ENCODE measurements around the gene CDKAL1.
"Not testable (repeated sequence)": the region's sequence is repeated elsewhere in the genome, so short reads cannot be mapped to it uniquely, and the experiment has no call there.

Gene CDKAL1

DNA sequence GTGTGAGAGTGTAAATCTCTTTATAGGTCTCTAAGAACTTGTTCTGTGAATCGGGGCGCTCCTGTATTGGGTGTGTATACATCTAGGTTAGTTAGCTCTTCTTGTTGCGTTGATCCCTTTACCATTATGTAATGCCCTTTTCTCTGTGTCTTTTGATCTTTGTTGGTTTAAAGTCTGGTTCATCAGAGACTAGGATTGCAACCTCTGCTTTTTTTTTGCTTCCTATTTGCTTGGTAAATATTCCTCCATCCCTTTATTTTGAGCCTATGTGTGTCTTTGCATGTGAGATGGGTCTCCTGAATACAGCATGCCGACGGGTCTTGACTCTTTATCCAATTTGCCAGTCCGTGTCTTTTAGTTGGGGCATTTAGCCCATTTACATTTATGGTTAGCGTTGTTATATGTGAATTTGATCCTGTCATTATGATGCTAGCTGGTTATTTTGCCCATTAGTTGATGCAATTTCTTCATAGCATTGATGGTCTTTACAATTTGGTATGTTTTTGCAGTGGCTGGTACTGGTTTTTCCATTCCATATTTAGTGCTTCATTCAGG is 60.1 kb downstream of the CDKAL1 start:
- DNase-seq (ENCODE audit: low read depth in 2 of 2) = not testable (repeated sequence)

DNA sequence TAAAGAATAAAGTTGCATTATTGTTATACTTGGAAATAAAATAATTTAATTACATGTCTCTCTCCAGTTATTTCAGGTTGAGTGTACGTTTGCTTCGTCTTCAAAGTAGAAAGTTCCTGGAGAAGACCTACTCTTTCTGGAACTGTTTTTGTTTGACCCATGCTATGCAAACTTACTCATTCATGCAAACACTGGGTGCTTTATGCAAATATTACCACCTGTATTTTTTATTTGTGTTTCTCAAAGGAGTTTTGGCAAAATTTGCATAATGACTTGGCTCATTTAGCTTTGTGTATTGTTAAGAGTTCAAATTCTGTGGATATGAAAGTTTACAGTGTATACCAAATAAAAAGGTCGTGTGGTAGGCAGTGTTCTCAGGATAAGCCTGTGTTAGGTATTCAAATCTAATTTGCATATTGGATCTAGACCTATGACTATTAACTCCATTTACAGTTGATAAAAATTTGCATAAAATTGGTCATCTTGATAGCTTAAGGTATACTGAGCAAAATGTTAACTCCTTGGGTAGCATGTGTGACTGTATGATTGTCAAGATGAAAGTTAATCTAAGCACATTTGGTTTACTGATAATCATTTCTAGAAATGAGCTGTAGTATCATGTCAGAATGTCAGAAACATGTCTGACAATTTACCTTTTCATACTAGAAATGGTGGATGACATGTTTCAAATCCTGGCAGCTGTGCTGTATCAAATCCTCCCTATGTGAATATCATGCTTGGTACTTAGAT is 65.2 kb downstream of the CDKAL1 start:
- no peak for DNase-seq (ENCODE audit: low read depth in 2 of 2)

DNA sequence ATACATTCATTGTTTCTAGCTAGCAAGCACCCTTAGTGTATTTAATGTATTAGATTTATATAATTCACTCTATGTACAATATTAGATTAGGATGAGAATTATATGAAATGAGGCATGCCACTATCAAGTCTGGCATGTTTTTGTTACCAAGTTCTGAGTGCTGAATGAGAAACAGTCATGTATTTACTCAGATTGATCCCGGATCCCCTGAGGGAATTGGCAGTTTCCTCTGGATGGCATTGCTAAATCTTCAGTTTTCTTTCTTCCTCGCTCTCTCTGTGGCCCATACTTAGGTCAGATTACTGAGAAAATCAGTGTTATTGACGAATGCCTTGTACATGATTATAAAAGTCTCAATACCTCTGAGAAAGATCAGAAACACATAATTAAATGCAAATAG is 66.6 kb downstream of the CDKAL1 start:
- DNase-seq (ENCODE audit: low read depth in 2 of 2) = no peak

DNA sequence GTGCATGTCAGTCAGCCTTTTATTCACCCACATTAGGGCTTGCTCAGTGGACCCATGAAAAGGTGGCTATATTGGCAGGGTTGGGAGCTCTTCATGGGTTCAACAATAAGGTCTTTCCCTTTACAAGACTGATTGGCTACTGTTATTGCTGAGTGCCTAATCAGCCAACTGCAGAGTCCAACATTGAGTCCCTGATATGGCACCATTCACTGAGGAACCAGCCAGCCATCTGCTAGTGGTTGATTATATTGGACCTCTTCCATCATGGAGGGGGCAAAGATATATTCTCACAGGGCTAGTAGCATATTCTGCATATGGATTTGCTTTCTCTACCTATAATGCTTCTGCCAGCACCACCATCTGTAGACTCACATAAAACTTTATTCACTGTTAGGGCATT is 69.9 kb downstream of the CDKAL1 start:
- no peak for DNase-seq (ENCODE audit: low read depth in 2 of 2)

DNA sequence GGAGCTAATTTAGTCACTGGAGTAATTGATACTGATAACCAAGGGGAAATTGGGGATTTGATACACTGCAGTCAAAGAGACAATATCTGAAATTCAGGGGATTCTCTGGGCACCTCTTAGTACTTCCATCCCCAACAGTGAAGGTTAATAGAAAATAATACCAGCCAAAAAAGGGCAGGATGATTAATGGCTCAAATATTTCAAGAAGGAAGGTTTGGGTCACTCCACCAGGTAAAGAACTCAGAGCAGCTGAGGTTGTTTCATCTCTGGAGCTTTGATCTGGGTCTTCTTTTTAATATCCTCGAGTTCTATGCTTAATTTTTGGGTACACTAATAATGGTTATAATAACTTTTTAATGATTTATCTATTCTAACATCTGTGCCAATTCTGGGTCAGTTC is 70.8 kb downstream of the CDKAL1 start:
- DNase-seq (ENCODE audit: low read depth in 2 of 2) = no peak

DNA sequence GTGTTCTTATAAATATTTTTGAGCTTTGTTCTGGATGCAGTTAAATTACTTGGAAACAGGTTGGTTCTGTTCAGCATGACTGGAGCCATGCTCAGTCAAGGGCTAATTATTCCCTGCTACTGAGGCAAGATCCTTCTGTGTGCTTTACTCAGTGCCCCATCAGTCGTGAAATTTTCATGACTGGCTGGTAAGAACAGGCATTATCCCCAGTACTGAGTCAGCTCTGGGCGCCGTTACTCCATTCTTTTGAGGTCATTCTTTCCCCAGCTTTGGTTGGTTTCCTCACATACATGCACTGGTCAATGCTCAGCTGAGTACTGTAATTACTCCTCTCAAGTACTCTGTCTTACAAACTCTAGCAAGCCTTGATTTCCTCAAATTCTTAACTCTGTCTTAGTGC is 71.3 kb downstream of the CDKAL1 start:
- no peak for DNase-seq (ENCODE audit: low read depth in 2 of 2)

DNA sequence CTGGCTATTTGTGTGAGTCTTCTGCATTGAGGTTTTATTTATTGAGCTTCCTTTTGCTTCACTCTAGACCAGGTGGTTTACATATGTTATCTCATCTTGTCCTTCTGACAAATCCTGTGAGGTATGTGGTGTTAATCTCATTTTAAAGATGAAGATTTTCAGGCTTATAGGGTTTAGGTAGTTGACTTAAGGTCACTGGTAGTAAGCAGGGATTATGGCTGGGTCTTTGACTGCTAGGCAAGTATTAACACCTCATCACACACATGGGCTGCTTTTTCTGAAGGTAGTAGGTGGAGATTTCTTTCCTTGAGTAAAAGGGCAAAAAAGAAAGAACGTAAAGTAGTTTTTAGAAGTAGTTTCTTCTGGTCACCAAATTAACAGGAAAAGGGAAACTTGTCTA is 72.6 kb downstream of the CDKAL1 start:
- DNase-seq (ENCODE audit: low read depth in 2 of 2) = no peak

DNA sequence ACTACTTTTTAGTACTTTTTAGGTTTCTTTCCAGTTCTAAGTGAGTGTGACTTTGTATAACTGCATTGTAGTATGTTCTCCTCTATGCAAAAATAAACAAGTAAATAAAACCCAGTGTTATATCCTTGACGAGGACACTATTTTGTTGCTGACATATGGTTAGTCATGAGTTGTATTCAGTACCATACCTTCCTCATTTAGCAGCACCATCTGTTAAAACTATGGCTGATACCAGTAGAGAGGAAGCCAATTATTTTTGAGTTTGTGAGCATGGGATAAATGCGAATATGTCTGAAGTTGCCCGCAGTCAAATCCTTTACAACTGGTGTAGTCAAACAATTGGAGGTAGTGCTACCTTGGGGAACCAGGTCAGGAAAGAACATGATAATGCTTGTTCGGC is 74.1 kb downstream of the CDKAL1 start:
- no peak for DNase-seq (ENCODE audit: low read depth in 2 of 2)

DNA sequence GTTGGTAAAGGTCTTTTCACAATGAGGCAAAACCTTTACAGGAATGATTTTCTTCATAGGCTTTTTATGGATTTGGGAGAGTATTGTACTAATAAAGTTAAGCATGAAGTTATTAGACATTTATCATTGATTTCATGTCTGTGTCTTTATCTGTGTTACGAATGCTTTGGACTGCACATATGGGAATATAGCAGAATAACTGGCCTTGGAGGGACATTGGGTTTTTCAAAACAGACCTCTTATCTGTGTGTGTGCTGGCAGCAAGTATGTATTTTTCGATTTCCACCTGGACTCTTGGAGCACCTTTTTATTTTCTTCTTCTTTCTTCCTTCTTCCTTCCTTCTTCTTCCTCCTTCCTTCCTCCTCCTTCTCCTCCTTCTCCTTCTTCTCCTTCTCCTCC is 74.6 kb downstream of the CDKAL1 start:
- DNase-seq (ENCODE audit: low read depth in 2 of 2) = no peak

DNA sequence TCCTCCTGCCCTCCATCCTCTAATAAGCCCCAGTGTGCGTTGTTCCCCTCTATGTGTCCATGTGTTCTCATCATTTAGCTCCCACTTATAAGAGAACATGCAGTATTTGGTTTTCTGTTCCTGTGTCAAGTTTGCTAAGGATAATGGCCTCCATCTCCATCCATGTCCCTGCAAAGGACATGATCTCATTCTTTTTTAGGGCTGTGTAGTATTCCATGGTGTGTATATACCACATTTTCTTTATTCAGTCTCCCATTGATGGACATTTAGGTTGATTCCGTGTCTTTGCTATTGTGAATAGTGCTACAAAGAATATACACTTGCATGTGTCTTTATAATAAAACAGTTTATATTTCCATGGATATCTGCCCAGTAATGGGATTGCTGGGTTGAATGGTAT is 75.7 kb downstream of the CDKAL1 start:
- DNase-seq (ENCODE audit: low read depth in 2 of 2) = not testable (repeated sequence)

DNA sequence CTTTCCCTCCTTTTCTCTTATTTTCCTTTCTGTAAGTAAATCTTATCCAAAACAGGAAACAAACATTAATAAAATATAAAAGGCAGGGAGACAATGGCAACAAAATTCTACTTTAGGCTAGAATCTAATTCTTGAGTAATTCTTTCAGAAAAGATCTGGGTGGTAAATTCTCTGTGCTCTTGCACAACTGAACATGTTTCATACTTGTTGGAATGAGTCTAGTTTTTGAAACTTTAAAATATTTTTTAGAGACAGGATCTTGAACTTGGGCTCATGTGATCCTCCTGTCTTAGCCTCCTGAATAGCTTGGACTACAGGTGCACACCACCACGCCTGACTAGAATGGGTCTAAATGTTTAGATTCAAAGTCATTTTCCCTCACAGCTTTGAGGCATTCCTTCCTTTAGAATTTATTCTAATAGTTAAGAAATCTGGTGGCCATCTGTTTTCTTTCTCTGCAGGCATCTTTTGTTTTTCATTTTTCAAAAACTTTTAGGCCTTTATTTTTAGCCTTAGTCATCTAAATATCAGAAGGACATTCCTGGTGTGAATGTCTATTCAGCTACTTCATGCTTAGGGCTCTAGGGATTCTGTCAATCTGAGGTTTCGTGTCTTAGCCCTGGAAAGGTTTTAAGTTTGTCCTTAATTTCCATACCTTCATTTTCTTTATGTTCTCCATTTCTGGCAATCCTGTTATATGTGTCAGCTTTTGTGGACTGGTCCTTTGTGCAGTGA is 76.5 kb downstream of the CDKAL1 start:
- no peak for DNase-seq (ENCODE audit: low read depth in 2 of 2)

DNA sequence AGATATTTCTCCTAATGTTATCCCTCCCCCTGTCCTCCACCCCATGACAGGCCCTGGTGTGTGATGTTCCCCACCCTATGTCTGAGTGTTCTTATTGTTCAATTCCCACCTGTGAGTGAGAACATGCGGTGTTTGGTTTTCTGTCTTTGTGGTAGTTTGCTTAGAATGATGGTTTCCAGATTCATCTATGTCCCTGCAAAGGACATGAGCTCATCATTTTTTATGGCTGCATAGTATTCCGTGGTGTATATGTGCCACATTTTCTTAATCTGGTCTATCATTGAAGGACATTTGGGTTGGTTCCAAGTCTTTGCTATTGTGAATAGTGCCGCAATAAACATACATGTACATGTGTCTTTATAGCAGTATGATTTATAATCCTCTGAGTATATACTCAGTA is 83.3 kb downstream of the CDKAL1 start:
- not testable (repeated sequence) for DNase-seq (ENCODE audit: low read depth in 2 of 2)

DNA sequence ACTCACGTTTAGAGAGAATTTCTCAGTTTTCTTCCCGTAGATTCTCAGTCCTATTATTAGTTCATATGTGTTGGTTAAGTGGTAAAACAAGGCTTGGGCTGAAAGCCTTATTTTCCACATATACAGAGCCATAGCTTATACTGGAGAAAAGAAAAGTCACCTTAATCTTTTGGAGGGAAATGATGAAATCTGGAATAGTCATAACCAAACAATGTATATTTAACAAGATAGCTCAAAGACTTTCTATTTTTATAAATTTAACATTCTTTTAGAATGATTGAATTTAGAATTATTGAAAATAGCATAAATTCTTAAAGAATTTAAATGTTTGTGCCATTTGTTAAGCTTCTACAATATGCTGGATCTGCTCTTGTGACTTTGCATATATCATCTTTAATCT is 85.8 kb downstream of the CDKAL1 start:
- no peak for DNase-seq (ENCODE audit: low read depth in 2 of 2)

DNA sequence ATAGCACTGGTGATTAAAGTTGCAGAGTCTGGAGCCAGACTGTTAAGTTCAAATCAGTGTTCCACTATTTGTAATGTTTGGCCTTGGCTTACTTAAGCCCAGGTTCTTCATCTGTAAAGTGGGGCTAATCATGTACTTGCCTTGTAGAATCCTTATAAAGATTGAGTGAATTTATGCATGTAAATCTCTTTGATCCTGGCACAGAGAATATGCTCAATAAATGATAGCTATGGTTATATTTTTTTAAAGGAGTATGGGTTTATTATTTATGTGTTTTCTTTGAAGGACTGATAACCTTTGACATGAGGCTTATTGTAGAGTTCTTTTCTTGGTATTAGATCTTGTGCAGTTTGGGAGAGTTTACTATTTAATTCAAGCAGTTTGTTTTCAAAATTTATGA is 89.5 kb downstream of the CDKAL1 start:
- DNase-seq (ENCODE audit: low read depth in 2 of 2) = no peak

DNA sequence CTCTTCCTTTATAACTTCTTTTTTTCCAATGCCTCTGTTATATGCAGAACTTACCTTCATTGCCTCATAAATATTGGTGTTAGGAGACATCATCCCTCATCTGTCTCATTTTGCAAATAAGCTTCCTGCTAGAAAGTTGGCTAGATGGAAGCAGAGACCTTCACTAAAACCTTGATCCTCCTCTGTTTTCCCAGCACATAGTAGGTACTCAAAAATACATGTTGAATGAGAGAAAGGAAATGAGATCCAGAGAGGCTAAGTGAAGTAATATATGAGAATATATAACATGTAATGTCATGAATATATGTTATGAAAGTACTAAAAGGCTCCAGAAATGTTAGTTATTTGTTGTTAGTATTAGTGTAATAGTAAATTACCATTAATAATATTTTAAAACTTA is 91.9 kb downstream of the CDKAL1 start:
- no peak for DNase-seq (ENCODE audit: low read depth in 2 of 2)

DNA sequence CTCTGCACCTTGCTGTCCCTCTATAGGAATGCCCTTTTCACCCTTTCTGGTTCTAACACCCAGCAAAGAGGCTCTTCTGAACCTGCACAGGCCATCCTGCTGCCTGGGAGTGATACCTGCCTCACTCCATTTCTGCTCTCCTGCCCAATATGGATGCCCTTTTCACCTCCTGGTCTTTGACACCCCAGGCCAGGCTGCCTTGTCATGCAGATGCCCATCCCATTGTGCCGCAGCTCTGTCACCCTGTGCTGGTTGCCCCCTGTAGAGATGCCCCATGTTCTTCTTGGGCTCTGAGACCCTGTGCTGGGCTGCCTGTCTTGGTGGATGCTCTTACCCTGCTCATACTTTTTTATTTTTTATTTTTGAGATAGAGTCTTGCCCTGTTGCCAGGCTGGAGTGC is 95.3 kb downstream of the CDKAL1 start:
- no peak for DNase-seq (ENCODE audit: low read depth in 2 of 2)

DNA sequence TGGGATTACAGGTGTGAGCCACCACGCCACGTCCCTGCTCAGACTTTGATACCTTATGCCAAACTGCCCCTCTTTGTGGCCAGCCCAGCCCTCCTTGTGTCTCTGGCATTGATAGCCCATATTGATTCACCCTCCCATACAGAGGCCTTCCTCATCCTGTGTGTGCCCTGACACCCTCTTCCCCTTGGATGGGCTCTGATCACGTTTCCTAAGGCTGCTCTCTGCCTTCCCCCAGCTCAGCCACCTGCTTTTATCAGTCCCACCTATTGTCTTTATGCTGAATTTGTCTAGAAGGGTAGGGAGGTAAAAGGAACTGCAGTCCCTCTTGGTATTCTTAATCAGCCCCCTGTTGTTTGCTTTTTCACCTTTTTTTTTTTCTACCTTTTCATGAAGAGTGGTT is 95.9 kb downstream of the CDKAL1 start:
- DNase-seq (ENCODE audit: low read depth in 2 of 2) = no peak

DNA sequence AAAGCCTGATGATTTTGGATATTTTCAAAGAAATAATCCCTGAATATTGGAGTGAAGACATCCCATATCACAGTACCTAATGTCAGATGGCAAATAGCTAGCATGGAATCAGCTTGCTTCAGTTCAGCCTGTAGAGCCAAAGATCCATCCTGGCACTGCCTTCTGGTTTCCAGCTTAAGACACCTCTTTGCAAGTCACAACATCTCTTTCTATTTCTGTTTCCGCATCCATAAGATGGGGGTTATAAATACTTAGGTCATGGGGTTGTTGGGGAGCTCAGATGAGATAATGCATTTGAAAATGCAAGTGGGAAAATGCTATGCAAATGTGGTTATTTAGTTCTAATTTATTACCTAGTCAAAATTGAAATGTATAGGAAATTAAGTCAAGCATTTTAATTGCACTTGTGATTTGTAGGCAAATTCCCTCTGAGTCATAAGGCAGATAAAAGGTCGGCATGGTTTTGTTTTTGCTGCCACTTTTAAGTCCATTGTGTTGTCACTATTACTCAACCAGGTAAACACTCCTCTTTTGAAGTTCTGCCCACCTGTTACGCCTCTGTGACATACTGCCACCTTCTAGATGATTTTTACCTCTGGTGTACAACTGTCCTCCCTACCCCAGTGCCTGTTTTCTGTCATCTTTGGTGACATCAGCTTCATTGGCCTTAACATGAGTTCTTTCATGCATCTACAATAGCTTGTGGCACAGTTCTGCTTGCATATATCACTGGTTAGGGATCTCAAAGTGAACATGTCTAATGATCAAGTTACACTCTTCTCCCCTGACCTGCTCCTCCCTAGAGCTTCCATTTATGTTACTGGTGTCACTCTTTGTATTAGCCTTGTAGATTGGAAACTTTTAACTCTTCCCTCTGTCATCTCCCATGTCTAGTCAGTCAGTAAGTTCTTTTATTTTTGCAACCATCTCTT is 96.6 kb downstream of the CDKAL1 start:
- DNase-seq (ENCODE audit: low read depth in 2 of 2) = no peak

DNA sequence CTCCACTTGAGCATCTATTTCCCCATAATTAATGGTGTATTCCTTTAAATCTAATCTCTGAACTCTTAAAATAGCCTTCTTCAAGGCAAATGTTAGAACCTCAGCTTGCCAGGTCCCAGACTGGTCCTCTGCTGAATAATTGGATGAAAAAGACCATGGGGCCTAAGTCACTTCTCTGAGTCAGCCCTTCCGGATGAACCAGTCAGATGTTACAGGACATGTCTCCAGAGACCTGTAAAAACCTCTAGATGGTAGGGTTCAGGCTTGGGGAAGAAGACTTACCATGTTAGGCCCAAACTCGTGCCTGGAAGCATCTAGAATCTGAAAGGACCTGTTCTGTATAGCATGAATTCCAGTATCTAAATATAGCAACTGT is 97.3 kb downstream of the CDKAL1 start:
- no peak for DNase-seq (ENCODE audit: low read depth in 2 of 2)

DNA sequence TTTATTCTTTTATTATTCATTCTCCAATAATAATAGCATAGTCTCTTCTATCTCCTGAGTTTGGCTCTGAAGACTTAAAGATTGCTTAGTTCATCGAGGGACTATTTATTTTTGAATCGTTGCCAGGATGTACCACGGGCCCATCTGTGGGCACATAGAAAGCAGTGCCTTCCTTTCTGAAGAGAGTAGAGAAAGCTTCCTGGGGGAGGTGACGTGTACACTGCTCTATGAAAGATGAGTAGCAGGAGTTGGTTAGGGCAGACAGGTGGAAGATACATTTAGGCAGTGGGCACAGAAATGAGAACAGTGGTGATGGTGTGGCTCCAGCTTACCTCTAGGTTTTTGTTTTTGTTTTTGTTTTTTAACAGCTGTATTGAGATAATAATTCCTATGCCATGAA is 98.4 kb downstream of the CDKAL1 start:
- DNase-seq (ENCODE audit: low read depth in 2 of 2) = no peak

DNA sequence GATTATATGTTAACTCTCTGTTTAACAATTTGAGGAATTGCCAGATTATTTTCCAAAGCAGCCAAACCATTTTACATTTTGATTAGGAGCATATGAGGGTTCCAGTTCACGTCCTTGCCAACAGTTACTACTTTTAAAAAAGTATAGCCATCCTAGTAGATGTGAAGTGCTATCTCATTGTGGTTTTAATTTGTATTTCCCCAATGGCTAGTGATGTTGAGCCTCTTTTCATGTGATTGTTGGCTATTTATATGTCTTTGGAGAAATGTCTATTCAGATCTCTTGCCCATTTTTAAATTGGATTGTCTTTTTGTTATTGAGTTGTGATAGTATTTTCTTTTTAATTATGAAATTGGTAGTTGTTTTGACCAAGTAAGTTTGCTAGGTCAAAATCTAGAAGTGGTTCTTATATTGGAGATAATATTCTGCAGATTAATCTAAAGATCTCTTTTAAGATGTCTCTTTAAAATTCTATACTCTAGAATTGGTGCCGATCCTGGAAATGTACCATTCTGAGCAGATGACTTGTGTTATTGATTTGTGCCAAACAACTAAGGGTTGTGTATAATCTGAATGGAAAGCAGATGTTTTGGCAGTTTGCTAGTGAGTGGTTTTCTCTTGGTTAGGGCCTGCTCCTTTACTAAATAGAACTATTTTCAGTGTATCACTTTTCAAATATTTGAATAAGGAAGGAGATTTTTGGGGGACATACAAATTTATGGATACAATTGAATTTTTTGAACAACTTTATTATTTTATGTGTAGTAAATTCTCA is 99.5 kb downstream of the CDKAL1 start:
- no peak for DNase-seq (ENCODE audit: low read depth in 2 of 2)

Data from stimulated activated CD8-positive, alpha-beta memory T cell treated with anti-CD3 and anti-CD28 coated beads, Interleukin-15, amount 100 ng/mL, for 48 hours (primary cell).